HG03460 (cell line): ENCODE results near the gene GRIA1.

Experiments used
- ATAC-seq: cut with Tn5 transposase; IDR thresholded peaks from one replicate; pipeline ENCODE4 v1.9.1; 2021; ENCODE audit not compliant: unreplicated experiment

The GRIA1 gene

DNA sequence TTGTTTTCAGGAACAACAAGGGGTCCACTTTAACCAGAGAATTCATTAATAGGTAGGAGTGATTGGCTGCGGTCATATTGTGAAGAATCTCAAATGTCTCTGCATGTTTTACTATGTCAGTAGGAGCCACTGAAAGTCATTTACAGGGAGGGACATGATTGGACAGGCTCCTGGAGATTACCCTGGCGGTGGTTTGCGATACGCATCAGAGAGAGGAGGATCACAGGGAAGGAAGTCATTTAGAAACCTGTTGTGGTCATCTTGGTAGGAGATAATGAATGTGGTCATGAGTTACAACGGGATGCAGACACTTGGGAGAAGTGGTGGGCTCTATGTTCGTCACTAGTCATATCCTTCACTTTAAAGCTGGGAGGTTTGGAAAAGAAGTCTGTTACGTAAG lies 285.5 kb downstream of the GRIA1 start:
- ATAC-seq = no peak

- ATAC-seq = no peak
Observed at GRCh38 chr5:153777681-153778581, 287.5 kb downstream of the GRIA1 start.

DNA sequence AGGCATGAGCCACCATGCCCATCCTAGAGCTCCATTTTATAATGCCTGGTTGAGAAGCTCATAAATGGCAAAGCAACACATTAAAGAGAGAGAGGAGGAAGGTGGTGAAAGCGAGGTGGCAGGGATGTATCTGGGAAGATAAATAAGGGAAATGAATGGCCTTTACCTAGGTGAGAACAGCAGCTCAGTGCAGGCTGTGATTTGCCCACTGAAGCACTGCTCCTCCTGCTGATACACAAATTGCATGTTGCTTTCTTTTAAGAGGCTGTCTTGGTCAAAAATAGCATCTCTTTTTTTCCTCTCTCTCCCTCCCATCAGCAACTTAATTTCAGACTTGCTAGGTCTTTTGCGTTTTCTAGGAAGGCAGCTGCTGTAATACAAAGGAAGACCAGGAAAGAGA lies 289.4 kb downstream of the GRIA1 start:
- ATAC-seq = no peak

GRCh38 chr5:153780876-153781705 lies 290.6 kb downstream of the GRIA1 start:
- ATAC-seq = no peak

- no peak for ATAC-seq
Observed at GRCh38 chr5:153782589-153783361, 292.3 kb downstream of the GRIA1 start.

DNA sequence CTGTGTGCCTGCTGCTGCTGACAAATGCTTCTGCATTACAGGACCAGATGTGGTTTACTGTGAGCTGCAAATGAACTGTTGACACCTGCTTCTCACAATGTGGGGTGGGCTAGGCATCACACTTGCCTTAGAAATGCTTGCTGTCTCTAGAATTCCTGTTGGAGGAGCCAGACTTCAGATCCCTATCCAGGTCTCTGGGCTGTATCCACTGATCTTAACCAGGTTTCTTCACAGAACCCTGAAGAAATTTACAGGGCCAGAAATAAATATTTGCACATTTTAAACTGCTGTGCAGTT lies 292.8 kb downstream of the GRIA1 start:
- ATAC-seq = no peak

- no peak for ATAC-seq
Observed at GRCh38 chr5:153784277-153784676, 293.8 kb downstream of the GRIA1 start.

DNA sequence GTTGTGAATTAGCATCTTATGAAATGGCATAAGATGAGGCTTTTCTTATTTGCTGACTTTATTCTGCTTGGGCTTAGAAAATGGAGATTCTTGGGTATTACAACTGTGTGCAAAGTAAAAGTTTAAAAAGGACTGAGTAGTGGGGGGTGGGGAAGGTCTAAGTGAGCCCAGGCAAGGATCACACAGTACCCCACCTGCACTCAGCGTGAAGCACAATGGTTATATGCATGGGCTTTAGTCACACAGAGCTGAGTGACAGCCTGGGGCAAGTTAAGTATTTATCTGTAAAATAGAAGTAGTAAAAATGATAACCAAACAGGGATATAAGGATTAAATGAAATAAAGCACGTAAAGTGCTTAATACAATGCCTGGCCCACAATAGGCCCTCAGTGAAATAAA lies 300.9 kb downstream of the GRIA1 start:
- no peak for ATAC-seq

DNA sequence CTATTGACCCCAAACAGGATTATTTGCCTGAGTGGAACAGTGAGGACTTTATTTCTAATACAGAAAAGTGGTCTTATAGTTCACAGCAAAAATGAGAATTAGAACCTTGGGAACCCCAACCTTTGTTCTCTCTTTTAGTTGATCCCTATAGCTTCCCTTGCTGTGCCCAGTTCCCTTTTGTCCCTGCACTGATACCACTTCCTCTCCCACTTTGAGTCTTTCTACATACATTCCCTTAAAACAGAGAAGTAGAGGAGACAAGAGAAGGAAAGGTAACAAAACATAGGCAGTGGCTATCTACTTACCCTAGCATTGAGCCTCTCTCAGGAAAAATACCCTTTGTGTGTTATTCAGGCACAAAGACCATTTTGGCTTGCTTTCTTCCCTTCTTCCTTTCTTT lies 301.8 kb downstream of the GRIA1 start:
- ATAC-seq = no peak

DNA sequence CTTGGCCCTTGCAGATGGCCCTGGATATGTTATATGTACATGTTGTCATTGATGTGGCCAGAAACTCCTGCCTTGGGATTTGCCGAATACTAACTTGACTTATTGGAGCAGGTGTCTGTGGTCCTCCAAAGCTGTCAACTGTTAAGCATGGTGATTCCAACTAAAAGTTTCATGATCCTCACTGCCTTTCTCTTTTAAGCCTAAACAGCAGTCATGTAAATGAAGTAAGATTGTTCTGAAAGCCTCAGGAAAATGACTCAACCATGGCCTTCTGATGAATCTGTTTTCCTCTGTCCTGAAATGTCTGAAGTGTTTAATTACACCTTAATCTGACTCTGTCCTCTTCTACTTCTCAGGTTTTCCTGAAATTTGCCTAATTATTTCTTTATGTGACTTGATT lies 303.2 kb downstream of the GRIA1 start:
- ATAC-seq = no peak

DNA sequence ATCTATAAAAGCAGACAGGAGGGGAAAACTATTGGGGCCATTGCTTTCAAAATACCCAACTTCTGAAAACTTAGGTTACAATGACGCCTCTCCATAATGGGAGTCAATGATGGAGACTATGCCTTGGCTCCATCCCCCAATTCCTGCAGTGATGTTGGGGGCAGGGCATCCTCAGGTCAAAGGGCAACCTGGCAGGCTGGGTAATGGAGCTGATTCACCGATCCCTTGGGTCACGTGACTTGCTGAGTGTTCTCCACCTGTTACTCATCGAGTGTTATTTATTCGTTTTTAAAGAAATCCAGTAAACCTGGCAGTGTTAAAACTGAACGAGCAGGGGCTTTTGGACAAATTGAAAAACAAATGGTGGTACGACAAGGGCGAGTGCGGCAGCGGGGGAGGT lies 303.9 kb downstream of the GRIA1 start:
- no peak for ATAC-seq

DNA sequence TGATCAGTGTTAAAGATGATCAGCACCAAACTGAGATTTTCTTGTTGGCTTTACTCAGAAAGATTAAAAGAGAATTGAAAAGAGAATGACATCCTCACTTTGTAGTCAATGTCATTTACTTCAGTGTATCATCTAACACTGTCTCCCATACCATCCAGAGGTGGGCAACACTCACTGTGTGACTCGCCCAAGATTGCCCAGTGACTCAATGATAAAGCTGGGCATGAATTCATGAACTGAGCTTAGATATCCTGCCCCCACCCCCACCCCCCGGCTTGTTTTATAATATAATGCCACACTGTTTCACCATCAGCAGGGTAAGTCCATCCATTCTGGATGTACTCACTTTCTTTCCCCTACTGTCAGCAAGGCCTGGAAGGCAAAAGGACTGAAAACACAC lies 306.1 kb downstream of the GRIA1 start:
- no peak for ATAC-seq

- peak; percentile 77 for ATAC-seq
Observed at GRCh38 chr5:153797484-153797883, 307.0 kb downstream of the GRIA1 start.

GRCh38 chr5:153798830-153799229 lies 308.4 kb downstream of the GRIA1 start:
- ATAC-seq = no peak

DNA sequence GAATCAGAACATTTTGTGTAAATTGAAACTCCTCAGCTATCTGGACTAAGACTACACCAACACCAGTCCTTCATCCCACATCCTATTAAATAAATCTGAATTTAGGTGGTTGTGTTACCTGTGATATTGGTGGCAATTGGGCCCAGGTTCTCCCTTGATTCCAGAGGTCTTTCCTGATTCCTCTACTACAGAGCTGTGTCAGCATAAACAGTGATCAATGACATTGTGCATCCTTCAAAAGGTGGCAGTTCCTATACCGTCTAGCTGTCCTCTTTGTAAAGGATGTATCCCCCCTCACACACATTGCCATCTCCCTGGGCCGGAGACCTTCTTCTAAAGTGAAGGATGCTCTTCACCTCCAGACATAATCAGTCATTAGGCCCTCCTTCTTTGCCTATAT lies 309.0 kb downstream of the GRIA1 start:
- ATAC-seq = no peak

GRCh38 chr5:153802050-153802821 lies 311.8 kb downstream of the GRIA1 start:
- ATAC-seq = no peak

GRCh38 chr5:153807801-153808200 lies 317.3 kb downstream of the GRIA1 start:
- no peak for ATAC-seq

DNA sequence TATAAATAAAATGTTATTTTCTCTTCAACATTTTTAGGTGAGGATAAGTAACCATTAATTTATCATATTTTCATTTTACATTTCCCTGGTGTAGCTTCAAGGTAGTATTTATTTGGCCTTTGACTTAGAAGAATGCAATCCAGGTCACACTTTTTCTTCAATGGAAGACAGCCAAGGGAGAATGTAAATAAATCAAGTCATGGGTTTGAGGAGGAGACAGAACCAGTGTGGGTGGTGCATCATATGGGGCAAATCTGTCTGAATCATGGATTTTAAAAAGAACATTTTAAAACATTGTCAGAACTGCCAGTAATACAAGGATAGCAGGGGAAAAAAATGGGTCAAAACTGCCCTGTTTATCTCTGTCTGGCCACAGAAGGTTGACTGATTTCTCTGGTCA lies 318.7 kb downstream of the GRIA1 start:
- no peak for ATAC-seq

DNA sequence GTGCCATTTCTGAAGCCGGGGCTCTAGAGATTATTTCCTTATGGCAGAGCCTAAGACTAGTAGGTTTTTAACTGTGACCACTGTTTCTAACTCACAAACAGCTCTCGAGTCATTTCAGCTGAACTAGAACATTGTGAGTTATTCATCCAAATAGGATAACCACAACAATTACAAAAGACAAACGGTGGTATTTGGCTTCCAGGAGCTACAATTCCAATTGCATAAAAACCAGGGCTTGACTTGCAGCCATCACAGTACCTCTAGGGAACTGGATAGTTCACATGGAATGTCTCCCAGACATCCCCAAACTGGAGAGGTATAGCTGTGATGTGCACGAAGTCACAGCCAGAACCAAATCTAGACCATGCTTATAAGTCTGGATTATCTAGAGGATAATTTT lies 323.4 kb downstream of the GRIA1 start:
- no peak for ATAC-seq

GRCh38 chr5:153816870-153817269 lies 326.4 kb downstream of the GRIA1 start:
- no peak for ATAC-seq

DNA sequence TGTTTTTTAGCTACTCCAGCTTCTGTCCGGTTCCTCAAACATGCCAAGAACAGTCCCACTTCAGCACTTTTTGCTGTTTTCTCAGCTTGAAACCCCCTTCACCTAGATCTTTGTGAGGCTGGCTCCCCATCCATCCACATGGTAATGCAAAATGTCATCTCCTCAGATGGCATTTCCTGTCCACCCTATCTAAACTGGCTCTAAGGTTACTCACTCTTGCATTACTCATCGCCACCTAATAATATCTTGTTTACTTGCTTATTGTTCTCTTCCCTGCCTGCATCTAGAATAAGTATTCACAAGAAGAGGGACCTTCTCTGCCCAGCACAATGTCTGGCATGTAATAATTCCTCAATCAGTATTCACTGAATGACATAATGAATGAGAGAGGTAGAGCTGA lies 328.2 kb downstream of the GRIA1 start:
- ATAC-seq = no peak
